ENCODE results near the gene DNAAF5. TPM values are rescaled to one million over a fixed set of nuclear protein-coding genes. Genes with fewer than 3 reads are reported as not detected.

The DNAAF5 gene
- total and polyA plus RNA-seq, 2 of the 13 experiments (the other 11 are each of a cell fraction or from before 2014, with no cell fraction given) = 11.9 to 21.5 TPM

GRCh38 chr7:816300-816750 lies 89.8 kb downstream of the DNAAF5 start (continued):
- TF ChIP-seq NFYC (CRISPR knock-in tag; IDR thresholded peaks at IDR 0.05) = peak; percentile 89
- TF ChIP-seq MAX (IDR thresholded peaks at IDR 0.05) = peak; percentile 58; the same call in 1 of the 2 replicates
- TF ChIP-seq HNF4A (CRISPR knock-in tag; IDR thresholded peaks at IDR 0.05) = no peak
- no peak for TF ChIP-seq SNAI1 (CRISPR knock-in tag; IDR thresholded peaks at IDR 0.05; ENCODE audit: borderline replicate concordance)
- no peak for TF ChIP-seq CC2D1A (CRISPR knock-in tag; IDR thresholded peaks at IDR 0.05)
- no peak for TF ChIP-seq ZNF329 (CRISPR knock-in tag; IDR thresholded peaks at IDR 0.05; ENCODE audit: low read depth)
- no peak for TF ChIP-seq ARID3A (IDR thresholded peaks at IDR 0.05; ENCODE audit: low read depth, low read length)
- TF ChIP-seq NFE2L1 (CRISPR knock-in tag; IDR thresholded peaks at IDR 0.05; ENCODE audit: borderline replicate concordance) = no peak
- TF ChIP-seq GATAD1 (CRISPR knock-in tag; IDR thresholded peaks at IDR 0.05) = peak; percentile 23; the same call in 1 of the 2 replicates
- no peak for TF ChIP-seq ZNF17 (CRISPR knock-in tag; IDR thresholded peaks at IDR 0.05)
- TF ChIP-seq NFIC (IDR thresholded peaks at IDR 0.05; ENCODE audit: low read length) = no peak
- TF ChIP-seq MLX (CRISPR knock-in tag; IDR thresholded peaks at IDR 0.05) = no peak
- TF ChIP-seq SOX5 (CRISPR knock-in tag; IDR thresholded peaks at IDR 0.05; ENCODE audit: borderline replicate concordance) = no peak
- no peak for TF ChIP-seq ZBTB10 (CRISPR knock-in tag; IDR thresholded peaks at IDR 0.05; ENCODE audit: borderline replicate concordance)
- no peak for TF ChIP-seq KLF13 (CRISPR knock-in tag; IDR thresholded peaks at IDR 0.05)
- no peak for TF ChIP-seq ZNF274 (CRISPR knock-in tag; IDR thresholded peaks at IDR 0.05)
- TF ChIP-seq ESRRA (CRISPR knock-in tag; IDR thresholded peaks at IDR 0.05; ENCODE audit: low read depth) = no peak
- TF ChIP-seq HCFC1 (IDR thresholded peaks at IDR 0.05; ENCODE audit: low read depth, low read length) = no peak
- no peak for TF ChIP-seq ZNF362 (CRISPR knock-in tag; IDR thresholded peaks at IDR 0.05; ENCODE audit: borderline replicate concordance)
- TF ChIP-seq ZNF382 (CRISPR knock-in tag; IDR thresholded peaks at IDR 0.05; ENCODE audit: borderline replicate concordance) = no peak
- no peak for TF ChIP-seq CCAR2 (optimal IDR thresholded peaks at IDR 0.05; ENCODE audit: low read depth, low read length)
- no peak for TF ChIP-seq TAF15 (IDR thresholded peaks at IDR 0.05; ENCODE audit: low read depth, low read length, poor library complexity, severe bottlenecking)
- TF ChIP-seq GATA4 (IDR thresholded peaks at IDR 0.05; ENCODE audit: borderline replicate concordance, low read depth) = peak; percentile 44; the same call in 1 of the 2 replicates
- 0 out of 2 replicates have a peak, but pooled peaks have one; percentile 36 for TF ChIP-seq TFDP2 (CRISPR knock-in tag; IDR thresholded peaks at IDR 0.05)

All from HepG2 (cell line).